Ovary (tissue), 9 donors: ENCODE measurements around the gene CMPK2. TPM values are rescaled to one million over a fixed set of nuclear protein-coding genes. Genes with fewer than 3 reads are reported as not detected.

Source experiments
- DNase-seq, 5 donors: peaks; one replicate each; pipeline ENCODE4 v3.0.0-alpha.2; 2019 to 2020
- H3K27ac ChIP-seq, 2 donors: fragments of 200-600 bp; one replicate each; pipeline versions ENCODE4 v1.5.1 to v1.8.0; 2019 to 2022
- H3K27me3 ChIP-seq: fragments of 200-600 bp; one replicate; pipeline ENCODE4 v1.8.0; 2022
- H3K36me3 ChIP-seq: fragments of 200-600 bp; sonication (generic); one replicate; pipeline ENCODE4 v1.5.1; 2019
- H3K4me1 ChIP-seq: one replicate; pipeline ENCODE4 v1.8.1; 2013; ENCODE audit warnings: mild to moderate bottlenecking, moderate library complexity; ENCODE audit not compliant: insufficient read depth
- H3K4me3 ChIP-seq: fragments of 200-600 bp; sonication (generic); one replicate; pipeline ENCODE4 v1.5.1; 2017
- H3K9me3 ChIP-seq, 2 donors: fragments of 200-600 bp in 1 of 2; sonication (generic) in 1 of 2; one replicate each; pipeline versions ENCODE4 v1.5.1 to v1.8.1; 2013 to 2019; ENCODE audit warnings: mild to moderate bottlenecking in 1 of 2, moderate library complexity in 1 of 2
- CTCF ChIP-seq, 3 donors: fragments of 450-650 bp in 2 of 3; fragments of 200-600 bp in 1 of 3; IDR thresholded peaks; one replicate each; pipeline versions ENCODE4 v1.5.1 to v1.8.0; 2016 to 2022; ENCODE audit warnings: antibody characterized with exemption in 3 of 3, mild to moderate bottlenecking in 1 of 3
- EP300 ChIP-seq: sonication (generic); formaldehyde crosslinking; IDR thresholded peaks from one replicate; pipeline ENCODE4 v1.6.1; 2017; ENCODE audit warnings: antibody characterized with exemption
- POLR2A ChIP-seq: fragments of 450-650 bp; IDR thresholded peaks from one replicate; pipeline ENCODE4 v1.6.1; 2017; ENCODE audit warnings: antibody characterized with exemption, mild to moderate bottlenecking, moderate library complexity
- WGBS, 3 donors: extraction: QIAGEN DNeasy Blood & Tissue Kit in 1 of 3; methylation state at CpG; one replicate each; pipeline versions ENCODE4 v1.1.5 to v1.1.7; 2013 to 2017; 5-methylcytosine and 5-hydroxymethylcytosine counted together
- intact Hi-C, 4 donors: fragments of 100-400 bp; cut with DNase I; formaldehyde crosslinking; loops; one replicate each; pipeline versions ENCODE4 v1.11.0 to v1.15.1; 2022 to 2023
- polyA plus RNA-seq, 2 donors: library from polyadenylated mRNA; stranded (reverse); fragments of 200-250 nt in 1 of 2; fragments of 350-450 nt in 1 of 2; fragmentation: Illumina TruSeq in 1 of 2; extraction: RNeasy Lipid Tissue Mini Kit (QIAGEN cat#74804) in 1 of 2; gene quantifications; one replicate each; pipeline ENCODE4 v1.2.3, GENCODE V29; 2013 to 2014
- total RNA-seq, 7 donors: library from RNA; depleted of rRNA in 2 of 7; stranded (reverse); fragments of >200 nt in 2 of 7; fragmentation: NEBNext Ultra II Directional in 3 of 7; extraction: Animal tissue kit (Norgen Biotek cat#: 25700) in 3 of 7; gene quantifications; one replicate each; pipeline versions ENCODE4 v1.1.0 to v1.2.4, GENCODE V29; 2016 to 2023
- donor health status: DM: no; HTN: no; CAD: no; lungs with moderate emphysema.
- donor health status: DM: no; HTN: no; CAD: no.
- donor health status: Bipolar disorder and iron deficiency.
- donor health status: DM: yes; HTN: yes; CAD: no.
- donor health status: DM: no; HTN: no; CAD: no.
- donor health status: DM: yes; HTN: yes; CAD: no.

CMPK2 gene
- total and polyA plus RNA-seq, 9 donors, result 2.7 to 11.5 (median 4.2) TPM

GRCh38 chr2:6913415-6914157 is 47.9 kb upstream of the CMPK2 start:
- 81 to 86% (median 83%) methylated on average over 9 of the region's 9 CpGs for WGBS, 3 donors
- intact Hi-C loops, result loop anchor here in 1 of 4 donors (10.0 kb wide), 1 partner anchor 121 kb away; no protein-coding TSS in a partner anchor
- H3K4me3 ChIP-seq, result no peak overlapping the region
- H3K9me3 ChIP-seq, result no peaks in the 10 kb centered on the region
- no peaks in the 10 kb centered on the region for H3K36me3 ChIP-seq
- TF ChIP-seq CTCF (IDR thresholded peaks at IDR 0.05), result no peak
- TF ChIP-seq POLR2A, result no peak
- no peak for TF ChIP-seq EP300
- no peak for DNase-seq
- no peaks in the 10 kb centered on the region for H3K4me1 ChIP-seq
- H3K27me3 ChIP-seq, result no peaks in the 10 kb centered on the region
- no peak overlapping the region for H3K27ac ChIP-seq

GRCh38 chr2:6911721-6912120 is 46.0 kb upstream of the CMPK2 start:
- no peak for DNase-seq
- Histone ChIP-seq H3K4me1 (no peaks in the 10 kb centered on the region), H3K9me3 (no peaks in the 10 kb centered on the region), H3K27me3 (no peaks in the 10 kb centered on the region), H3K27ac (no peak overlapping the region), H3K36me3 (no peaks in the 10 kb centered on the region), H3K4me3 (no peak overlapping the region)
- intact Hi-C loops, result loop anchor here in 1 of 4 donors (10.0 kb wide), 1 partner anchor 123 kb away; no protein-coding TSS in a partner anchor
- no peak for TF ChIP-seq EP300
- TF ChIP-seq CTCF (IDR thresholded peaks at IDR 0.05), result no peak
- TF ChIP-seq POLR2A, result no peak

GRCh38 chr2:6909431-6910385 is 44.0 kb upstream of the CMPK2 start:
- TF ChIP-seq POLR2A, result no peak
- intact Hi-C loops, result loop anchor here in 1 of 4 donors (10.0 kb wide), 1 partner anchor 125 kb away; no protein-coding TSS in a partner anchor
- Histone ChIP-seq H3K4me3 (no peak overlapping the region), H3K4me1 (no peaks in the 10 kb centered on the region), H3K27ac (no peak overlapping the region), H3K36me3 (no peaks in the 10 kb centered on the region), H3K9me3 (no peaks in the 10 kb centered on the region), H3K27me3 (no peaks in the 10 kb centered on the region)
- no peak for DNase-seq
- WGBS, 3 donors, result 79 to 87% (median 82%) methylated on average over 8 of the region's 8 CpGs

- no peak overlapping the region for H3K4me3 ChIP-seq
- H3K36me3 ChIP-seq, result no peaks in the 10 kb centered on the region
- DNase-seq, result no peak
- intact Hi-C loops, result no loop called here
- no peaks in the 10 kb centered on the region for H3K4me1 ChIP-seq
- no peaks in the 10 kb centered on the region for H3K9me3 ChIP-seq
- WGBS, 3 donors, result 88 to 92% (median 90%) methylated on average over 2 of the region's 2 CpGs
- H3K27me3 ChIP-seq, result no peaks in the 10 kb centered on the region
- H3K27ac ChIP-seq, result no peak overlapping the region
- TF ChIP-seq EP300 (no peak), POLR2A (no peak), CTCF (IDR thresholded peaks at IDR 0.05) (no peak)
Observed at GRCh38 chr2:6908291-6908690, 42.6 kb upstream of the CMPK2 start.
